H54 (cell line): ENCODE measurements around the gene KLHL2.
"Not testable (repeated sequence)": the region's sequence is repeated elsewhere in the genome, so short reads cannot be mapped to it uniquely, and the experiment has no call there.

ENCODE experiments used
- DNase-seq: peaks from one replicate; pipeline ENCODE4 v3.0.0; 2011; ENCODE audit warnings: low spot score, mixed read lengths; ENCODE audit not compliant: insufficient read length
- FAIRE-seq: peaks from 3 replicates; lab custom pipeline; 2011; peaks lifted over from hg19 to GRCh38; lab: Jason Lieb, UNC
- POLR2A ChIP-seq: IDR thresholded peaks from 2 replicates; pipeline ENCODE4 v1.6.1; 2011; ENCODE audit warnings: low read depth, mild to moderate bottlenecking, low read length

Gene KLHL2

DNA sequence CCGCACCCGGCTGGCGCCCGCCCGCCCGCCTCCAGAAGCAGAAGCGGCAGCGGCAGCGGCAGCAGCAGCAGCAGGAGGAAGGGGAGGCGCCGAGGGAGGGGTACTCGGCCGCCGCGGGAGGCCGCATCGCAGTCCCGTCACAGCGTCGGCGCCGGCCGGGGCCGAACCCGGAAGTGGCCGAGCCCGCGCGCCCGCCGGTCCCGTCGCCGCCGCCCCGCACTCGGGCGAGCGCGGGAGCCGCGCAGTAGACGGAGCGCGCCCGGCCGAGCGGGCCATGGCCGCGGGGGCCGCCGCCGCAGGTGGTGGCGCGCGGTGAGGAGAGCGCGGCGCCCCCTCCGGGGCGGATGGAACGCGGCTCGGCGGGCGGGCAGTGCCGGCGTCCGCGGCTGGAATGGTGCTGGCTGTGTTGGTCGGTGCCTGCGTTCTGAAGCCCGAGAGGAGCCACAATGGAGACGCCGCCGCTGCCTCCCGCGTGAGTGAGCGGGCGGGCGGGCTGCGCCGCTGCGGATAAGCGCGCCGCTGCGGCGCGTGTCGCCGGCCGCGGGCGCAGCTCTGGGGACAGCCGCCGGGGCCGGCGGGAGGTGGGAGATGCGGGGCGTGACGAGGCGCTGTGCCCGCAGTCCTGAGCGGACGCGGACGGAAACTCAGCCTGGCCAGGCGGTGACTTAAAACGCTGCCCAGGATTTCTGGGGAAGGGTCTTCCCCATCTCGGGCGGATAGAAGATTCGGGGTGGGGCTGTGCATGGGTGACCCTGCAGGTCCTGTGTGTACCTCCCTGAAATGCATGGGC is at the start of gene KLHL2:
Gene KLHL2 (plus strand): TSS at position 131 of the 790 bp plus-strand sequence. CDS start 316 bp downstream, at position 447.
- peak; percentile 49 for DNase-seq
- FAIRE-seq, result no peak
- peak; percentile 49 for TF ChIP-seq POLR2A

DNA sequence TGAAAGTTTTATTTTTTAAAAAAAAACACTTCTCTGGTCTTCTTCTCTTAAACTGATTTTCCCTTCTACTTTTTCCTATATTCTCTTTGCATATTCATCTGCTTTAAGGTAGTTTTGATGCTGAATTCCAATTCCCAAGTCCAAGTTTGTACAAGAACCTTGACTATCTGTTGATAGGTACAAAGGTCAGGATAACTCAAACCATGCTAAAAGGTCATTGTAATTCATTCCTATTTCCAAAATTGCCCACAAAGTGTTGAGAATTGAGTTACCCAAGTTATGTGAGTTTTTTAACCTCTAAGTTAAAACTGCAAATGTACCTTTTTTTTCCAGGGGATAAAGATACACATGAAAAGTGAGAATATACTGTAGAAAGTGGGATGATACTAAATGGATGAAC is 48.6 kb upstream of the KLHL2 start:
- FAIRE-seq (no peak), DNase-seq (no peak)
- no peak for TF ChIP-seq POLR2A

GRCh38 chr4:165164257-165164656 is 43.1 kb upstream of the KLHL2 start:
- FAIRE-seq (no peak), DNase-seq (no peak)
- no peak for TF ChIP-seq POLR2A

DNA sequence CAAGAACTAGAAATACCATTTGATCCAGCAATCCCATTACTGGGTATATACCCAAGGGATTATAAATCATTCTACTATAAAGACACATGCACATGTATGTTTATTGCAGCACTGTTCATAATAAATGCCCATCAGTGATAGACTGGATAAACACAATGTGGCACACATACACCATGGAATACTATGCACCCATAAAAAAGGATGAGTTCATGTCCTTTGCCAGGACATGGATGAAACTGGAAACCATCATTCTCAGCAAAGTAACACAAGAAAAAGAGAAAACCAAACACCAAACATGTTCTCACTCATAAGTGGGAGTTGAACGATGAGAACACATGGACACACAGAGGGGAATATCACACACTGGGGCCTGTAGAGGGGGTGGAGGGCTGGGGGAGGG is 40.5 kb upstream of the KLHL2 start:
- not testable (repeated sequence) for FAIRE-seq, DNase-seq

DNA sequence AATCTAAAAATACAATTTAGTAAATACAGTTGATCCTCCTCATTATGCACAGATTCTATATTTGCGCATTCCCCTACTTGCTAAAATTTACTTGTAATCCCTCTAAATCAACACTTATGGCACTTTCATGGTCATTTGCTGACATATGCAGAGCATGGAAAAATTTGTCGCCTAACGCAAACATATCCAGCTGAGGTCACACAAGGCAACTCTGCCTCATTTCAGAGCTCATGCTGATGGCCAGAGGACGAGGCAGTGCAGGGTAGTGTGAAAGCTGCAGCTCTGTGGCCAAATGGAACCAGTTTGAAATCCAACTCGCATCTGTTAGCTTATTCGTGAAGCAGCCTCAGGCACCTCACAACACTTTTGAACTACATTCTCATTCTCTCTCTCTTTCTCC is 39.7 kb upstream of the KLHL2 start:
- DNase-seq (no peak), FAIRE-seq (no peak)
- no peak for TF ChIP-seq POLR2A

GRCh38 chr4:165170819-165171218 is 36.5 kb upstream of the KLHL2 start:
- TF ChIP-seq POLR2A, result no peak
- no peak for FAIRE-seq
- DNase-seq, result no peak

DNA sequence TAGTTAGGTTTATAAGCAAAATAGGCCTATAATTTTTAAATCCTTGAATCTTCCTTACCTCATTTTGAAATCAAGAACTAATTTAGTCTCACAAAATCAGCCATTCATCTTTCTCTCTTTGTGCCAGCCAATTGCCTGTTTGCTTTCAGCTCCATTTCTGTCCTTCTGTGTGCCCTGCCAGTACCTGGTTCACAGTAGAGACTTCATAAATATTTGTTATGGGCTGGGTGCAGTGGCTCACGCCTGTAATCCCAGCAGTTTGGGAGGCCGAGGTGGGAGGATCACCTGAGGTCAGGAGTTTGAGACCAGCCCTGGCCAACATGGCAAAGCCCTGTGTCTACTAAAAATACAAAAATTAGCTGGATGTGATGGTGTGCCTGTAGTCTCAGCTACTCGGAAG is 31.9 kb upstream of the KLHL2 start:
- FAIRE-seq, DNase-seq: not testable (repeated sequence)

- no peak for TF ChIP-seq POLR2A
- no peak for FAIRE-seq
- no peak for DNase-seq
Measured at GRCh38 chr4:165175879-165176278, 31.5 kb upstream of the KLHL2 start.

DNA sequence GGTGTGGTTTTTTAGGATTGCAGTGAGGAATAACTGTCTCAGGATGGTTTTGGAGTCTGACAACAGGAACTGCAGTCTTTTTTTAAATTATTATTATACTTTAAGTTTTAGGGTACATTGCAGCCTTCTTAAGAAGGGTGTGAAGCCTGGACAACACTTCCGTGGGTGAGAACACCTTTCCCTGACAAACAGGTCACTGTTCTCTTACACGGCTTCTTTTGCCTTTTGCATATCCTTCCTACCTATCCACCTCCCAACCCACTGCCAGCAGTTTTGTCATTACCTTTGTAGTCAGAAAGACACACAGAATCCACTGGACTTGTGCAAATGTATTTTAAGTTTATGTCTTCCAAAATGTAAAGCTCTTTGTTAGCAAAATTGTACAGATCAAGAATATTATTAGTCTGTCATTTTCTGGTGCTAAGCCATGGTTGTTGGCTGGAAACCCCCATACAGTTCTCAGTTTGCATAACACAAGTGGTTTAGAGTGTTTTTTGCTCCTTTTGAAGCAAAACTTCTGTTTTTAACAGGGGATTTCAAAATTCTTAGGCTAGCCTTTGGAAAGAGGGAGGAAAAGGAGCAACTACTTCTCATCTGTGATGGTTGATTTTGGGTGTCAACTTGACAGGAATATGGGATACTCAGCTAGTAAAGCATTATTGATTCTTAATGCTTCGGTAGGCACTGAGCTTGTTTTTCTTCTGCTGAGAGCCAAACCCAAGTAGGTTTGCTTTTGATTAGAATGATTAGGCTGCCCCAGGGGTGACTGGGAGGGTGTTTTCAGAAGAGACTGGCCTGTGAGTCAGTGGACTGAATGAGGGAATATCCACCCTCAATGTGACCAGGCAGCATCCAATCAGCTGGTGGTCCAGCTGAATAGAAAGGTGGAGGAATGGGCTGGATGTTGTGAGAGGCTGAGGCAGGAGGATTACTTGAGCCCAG is 29.4 kb upstream of the KLHL2 start:
- no peak for TF ChIP-seq POLR2A
- FAIRE-seq, result no peak

GRCh38 chr4:165184220-165184619 is 23.1 kb upstream of the KLHL2 start:
- no peak for TF ChIP-seq POLR2A
- FAIRE-seq (no peak), DNase-seq (no peak)

More for the DNA sequence above, 29.4 kb upstream of the KLHL2 start:
- no peak for DNase-seq

- DNase-seq, FAIRE-seq: not testable (repeated sequence)
Measured at GRCh38 chr4:165184998-165185397, 22.4 kb upstream of the KLHL2 start.

DNA sequence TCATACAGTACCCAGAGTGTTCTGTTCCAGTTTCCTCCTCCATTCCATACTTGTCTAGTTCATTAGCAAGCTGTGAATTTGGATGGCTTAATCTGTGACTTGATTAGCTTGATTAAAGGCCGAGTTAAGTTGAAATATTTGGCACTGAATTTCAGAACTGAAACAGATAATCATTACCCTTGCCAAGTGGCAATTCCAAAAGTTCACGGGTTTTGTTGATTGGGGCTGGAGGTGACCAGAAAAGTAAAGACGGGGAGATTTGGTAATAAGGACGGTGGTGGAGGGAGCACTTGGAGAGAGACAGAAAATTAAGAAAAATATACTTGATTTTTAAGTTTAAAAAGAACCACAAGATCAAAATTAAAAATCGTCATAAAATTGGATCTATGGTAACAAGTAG is 21.9 kb upstream of the KLHL2 start:
- DNase-seq (no peak), FAIRE-seq (no peak)
- no peak for TF ChIP-seq POLR2A

- no peak for TF ChIP-seq POLR2A
- no peak for DNase-seq
- FAIRE-seq, result no peak
Measured at GRCh38 chr4:165190591-165191347, 16.6 kb upstream of the KLHL2 start.

DNA sequence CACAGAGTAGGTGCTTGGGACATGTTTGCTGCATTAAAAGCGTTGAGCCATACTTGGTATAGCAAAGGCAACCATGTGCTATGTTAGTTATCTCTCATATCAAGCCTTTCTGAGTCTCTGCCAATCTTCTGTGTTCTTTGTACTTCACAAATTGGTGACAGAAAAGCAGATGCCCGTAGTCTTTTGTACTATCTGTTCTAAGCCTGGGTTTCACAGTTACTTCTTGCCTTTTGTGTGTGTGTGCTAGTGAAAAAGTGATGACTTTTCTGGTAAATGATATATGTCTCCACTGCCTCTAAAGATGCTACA is 16.1 kb upstream of the KLHL2 start:
- FAIRE-seq (no peak), DNase-seq (no peak)
- no peak for TF ChIP-seq POLR2A
